AML-193 (cell line): ENCODE data around the gene MYH9.
A peak's percentile ranks its signal among the peaks of the same experiment; 100 is the strongest.

Experiments used
- DNase-seq, 2 experiments: peaks; one replicate each; lab custom pipeline; 2025; lab: John Stamatoyannopoulos, UW

Gene MYH9

GRCh38 chr22:36311386-36312085 lies 76.2 kb downstream of the MYH9 start:
- DNase-seq, result no peak

DNA sequence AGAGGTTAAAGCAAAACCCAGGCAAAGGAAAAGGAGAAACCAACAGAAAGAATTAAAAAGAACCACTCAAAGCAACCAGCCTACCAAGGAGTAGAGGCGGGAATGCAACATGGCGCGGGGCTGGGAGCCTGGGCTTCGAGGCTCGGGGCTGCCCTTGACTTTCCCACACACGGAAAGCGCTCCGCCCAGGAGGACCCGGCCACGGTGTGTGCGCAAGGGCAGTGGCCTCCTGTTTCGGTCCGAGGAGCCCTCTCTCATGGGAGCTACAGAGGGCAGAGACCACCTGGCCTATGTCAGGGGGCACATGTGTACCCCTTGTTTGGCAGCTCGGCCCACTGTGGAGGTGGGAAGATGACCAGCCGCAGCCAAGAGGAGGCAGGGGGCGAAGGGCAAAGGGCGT lies 78.9 kb downstream of the MYH9 start:
- DNase-seq, result no peak

- no peak for DNase-seq
Observed at GRCh38 chr22:36306227-36306626, 81.5 kb downstream of the MYH9 start.

DNA sequence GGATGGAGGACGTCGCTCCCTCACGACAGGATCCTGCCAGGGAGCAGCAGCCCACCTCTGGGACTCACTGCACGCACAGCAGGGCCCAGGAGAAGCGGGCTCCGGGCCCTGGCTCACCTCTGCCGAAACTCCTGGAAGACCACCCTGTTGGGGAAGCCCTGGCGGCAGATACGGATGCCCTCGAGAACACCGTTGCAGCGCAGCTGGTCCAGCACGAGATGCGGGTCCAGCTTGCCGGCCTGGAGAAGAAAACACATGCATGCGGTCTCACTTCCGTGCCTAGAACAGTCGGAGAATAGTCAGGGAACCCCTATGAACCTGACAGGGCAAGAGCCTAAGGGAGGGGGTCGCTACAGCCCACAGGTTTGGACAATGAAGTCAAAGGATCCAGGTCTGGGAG lies 82.0 kb downstream of the MYH9 start:
- no peak for DNase-seq

DNA sequence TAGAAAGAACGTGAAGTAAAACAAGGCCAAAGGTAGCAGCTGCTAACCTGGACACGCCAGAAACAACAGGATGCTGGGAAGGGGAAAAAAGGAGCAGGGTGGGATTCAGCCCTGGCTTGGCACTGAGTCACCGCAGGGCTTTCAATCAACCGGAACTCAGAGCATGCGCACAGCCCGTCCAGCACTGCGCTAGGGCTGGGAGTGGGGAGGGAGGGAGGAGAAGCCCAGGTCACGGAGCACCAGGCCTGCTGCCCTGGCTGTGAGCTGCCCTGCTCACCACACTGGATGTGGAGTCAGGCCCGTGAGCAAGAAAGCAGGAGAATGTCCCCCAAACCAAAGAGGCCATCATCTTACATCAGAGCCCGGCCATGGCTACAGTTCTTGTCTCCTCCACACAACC lies 83.3 kb downstream of the MYH9 start:
- no peak for DNase-seq

DNA sequence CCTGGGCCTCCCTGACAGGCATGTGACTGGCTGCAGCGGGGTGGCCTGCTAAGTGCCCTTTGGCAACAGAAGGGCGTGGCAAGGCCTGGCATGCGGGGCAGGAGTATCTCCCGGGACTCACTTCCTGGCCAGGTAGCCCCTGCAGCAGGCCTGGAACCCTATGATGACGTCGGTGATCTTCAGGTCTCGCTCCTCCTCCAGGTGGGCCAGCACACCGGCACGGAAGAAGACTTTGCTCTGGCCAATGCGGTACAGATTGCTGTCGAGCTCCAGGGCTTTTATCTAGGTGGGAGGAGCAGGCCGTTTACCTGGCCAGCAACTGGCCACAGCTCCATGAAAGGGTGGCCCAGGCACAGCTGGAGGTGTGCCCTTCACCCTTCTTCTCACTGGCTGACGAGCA lies 83.9 kb downstream of the MYH9 start:
- no peak for DNase-seq

DNA sequence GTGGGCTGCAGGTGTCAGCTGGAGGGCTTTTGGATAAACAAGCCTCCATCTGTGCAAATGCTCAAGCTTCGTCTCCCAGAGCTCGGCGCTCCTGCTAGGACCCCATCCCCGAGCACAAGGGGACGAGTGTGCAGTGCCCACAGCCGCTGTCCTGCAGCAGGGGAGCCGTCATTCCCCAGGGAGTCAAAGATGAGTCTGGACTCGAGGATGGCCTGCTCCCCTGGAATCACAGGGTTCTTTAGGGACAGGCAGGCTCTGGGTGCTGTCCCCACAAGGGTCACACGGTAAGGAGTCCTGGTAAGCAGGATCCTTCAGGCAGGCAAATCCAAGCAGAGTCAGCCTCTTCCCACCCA lies 84.7 kb downstream of the MYH9 start:
- no peak for DNase-seq

DNA sequence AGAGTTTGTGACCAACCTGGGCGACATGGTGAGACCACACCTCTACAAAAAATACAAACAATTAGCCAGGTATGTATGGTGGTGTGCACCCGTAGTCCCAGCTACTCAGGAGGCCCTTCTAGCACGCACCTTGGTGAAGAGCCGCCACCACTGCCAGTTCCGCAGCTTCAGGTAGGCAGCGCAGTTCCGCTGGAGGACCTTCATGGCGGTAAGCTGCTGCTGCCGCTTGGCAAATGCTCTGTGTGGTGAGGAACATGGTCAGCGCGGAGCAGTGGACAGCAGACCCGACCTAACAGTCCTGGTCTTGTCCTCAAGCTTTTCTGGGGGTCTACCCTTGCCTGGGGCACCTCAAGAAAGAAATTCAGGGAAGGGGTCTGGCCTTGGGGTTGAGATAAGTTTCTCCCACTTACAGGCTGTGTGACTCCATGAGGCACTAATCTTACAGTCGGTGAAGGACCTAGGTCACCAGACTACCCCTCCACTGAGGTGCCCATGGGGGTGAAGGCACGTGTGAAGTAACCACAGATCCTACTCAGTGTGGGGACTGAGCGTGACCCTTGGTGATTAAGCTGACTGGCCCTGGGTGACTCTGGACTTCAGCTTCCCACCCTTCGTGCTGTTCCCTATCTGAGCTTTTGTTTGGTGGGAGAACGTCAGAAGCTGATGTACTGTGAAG lies 85.2 kb downstream of the MYH9 start:
- DNase-seq, result no peak

- DNase-seq, result no peak
Observed at GRCh38 chr22:36301851-36302250, 85.9 kb downstream of the MYH9 start.

DNA sequence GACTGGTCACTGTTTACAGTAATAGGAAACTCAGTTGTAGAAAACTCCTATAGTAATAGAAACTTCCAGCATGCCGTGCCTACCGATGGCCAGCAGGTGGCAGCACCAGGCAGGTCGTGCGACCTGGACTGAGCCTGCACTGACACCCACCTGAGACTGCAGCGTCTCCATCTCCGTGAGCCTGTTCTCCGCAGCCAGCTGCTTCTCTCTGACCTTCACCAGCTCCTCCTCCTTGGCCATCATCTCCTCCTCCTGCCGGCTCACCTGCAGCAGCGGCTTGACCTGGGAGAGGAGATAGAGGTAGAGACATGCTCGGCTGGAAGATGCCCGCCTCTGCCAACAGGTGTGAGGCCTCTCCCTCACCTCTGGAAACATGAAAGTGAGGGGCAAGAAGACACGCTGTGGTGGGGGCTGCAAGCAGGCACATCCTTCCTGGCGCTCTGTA lies 86.4 kb downstream of the MYH9 start:
- DNase-seq, result peak; percentile 47 to 50

DNA sequence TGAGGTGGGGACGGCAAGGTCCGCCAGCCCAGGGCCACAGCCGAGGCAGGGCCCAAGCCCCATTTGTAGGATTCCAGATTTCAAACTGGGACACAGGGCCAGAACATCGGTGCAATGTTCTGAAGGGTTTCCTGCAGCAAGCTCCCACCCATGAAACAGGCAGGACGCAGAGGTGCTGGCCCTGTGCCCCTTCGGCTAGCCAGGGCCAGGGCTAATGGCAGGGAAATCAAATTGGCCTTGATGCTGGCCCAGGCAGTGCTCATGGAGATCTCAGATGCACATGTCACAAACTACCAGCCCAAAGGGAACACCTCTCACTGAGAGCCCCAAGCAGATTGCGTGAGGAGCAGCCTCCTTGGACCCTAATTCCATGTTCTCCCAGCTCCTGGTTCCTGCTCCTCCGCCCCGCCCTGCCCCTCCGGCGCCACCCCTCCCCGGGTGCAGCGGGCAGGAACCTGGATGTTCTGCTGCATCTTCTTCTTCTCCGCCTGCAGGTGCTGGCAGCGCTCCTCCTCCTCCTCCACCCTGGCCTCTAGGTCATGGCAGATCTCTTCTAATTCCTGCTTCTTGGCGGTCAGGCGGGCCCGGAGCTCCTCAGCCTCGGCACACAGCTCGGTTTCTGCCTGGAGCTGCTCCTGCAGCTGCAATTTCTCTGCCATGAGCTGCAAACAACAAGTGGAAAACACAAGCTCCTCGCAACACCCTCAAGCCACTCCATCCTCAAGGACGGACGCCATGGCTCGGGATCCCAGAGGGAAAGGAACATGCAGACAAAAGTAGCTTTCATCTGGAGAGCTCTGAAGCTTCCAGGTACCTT lies 87.2 kb downstream of the MYH9 start:
- no peak for DNase-seq

- no peak for DNase-seq
Observed at GRCh38 chr22:36299911-36300310, 87.9 kb downstream of the MYH9 start.

DNA sequence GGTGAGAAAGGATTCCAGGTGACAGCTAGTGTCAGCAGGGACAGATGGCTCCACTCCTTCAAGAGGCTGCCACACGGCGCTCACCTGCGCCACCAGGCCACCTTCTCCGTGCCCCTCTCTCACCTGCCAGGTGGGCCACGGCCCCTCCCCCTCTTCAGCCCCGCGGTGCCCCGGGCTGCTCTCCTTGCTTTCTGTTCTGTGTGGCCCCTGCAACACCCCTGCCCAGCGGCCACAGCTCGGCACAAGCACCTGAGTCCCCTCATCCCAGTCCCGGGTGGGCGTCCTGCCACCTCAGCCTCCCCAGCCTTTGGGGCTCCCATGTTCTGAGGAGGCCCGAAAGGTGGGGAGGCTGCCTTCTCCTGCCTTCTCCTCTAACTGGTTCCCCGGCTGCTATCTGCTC lies 88.5 kb downstream of the MYH9 start:
- DNase-seq, result no peak

DNA sequence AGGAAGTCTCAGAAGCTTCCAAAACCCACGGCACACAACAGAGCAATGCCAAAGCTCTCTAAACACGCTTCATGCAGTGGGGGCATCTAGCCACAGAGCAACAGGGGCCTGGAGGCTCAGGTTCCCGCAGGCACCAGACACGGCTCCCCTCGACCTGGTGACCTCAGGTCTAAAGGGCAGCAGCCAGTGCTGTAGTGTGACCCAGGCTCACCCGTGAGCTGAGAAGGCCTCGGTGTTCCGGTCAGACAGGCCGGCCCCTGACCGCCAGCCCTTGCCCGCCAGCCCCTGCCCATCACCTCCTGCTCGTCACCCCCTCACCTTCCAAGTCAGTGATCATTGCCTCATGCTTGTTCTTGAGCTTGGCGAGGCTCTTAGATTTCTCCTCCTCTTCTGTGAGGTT lies 89.2 kb downstream of the MYH9 start:
- DNase-seq, result no peak

- no peak for DNase-seq
Observed at GRCh38 chr22:36298118-36298517, 89.6 kb downstream of the MYH9 start.

DNA sequence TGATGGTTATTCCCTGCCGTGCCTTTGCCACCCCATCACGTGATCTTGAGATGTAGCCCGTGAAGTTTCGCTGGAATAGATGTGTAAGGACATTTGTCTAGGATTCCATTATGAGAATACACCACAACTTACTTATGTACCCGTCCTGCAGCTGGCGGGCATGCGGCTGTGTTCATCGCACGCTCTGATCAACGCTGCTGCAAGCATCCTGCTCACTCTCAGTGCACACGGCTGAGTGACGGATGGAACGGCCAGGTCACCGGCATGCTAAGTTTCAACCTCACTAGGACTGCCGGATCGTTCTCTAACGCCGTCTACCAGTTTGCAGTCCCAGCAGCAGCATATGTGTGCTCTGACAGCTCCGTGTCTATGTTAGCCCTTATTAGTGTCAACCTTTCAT lies 90.2 kb downstream of the MYH9 start:
- no peak for DNase-seq

- DNase-seq, result no peak
Observed at GRCh38 chr22:36296690-36297089, 91.1 kb downstream of the MYH9 start.

DNA sequence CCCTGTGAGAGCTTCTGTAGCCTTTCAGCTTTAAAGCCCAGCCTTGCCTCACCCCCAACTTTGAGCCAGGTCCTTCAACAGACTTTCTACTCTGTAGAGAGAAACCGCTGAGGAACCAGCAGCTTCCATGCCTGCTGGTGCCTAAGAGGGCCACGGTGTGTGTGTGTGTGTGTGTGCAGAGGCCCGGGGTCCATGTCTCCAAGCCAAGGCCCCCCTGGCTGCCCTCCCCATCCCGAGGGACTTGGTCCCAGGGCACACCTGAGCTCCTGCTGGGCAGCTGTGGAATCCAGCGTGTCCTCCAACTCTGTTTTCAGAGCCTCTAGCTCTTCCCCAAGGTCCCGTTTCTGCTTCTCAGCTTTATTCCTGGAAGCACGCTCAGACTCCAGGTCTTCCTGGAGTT lies 92.5 kb downstream of the MYH9 start:
- DNase-seq, result no peak

- DNase-seq, result no peak
Observed at GRCh38 chr22:36294801-36295200, 93.0 kb downstream of the MYH9 start.

GRCh38 chr22:36294293-36294620 lies 93.5 kb downstream of the MYH9 start:
- no peak for DNase-seq

GRCh38 chr22:36293606-36294292 lies 94.0 kb downstream of the MYH9 start:
- no peak for DNase-seq

DNA sequence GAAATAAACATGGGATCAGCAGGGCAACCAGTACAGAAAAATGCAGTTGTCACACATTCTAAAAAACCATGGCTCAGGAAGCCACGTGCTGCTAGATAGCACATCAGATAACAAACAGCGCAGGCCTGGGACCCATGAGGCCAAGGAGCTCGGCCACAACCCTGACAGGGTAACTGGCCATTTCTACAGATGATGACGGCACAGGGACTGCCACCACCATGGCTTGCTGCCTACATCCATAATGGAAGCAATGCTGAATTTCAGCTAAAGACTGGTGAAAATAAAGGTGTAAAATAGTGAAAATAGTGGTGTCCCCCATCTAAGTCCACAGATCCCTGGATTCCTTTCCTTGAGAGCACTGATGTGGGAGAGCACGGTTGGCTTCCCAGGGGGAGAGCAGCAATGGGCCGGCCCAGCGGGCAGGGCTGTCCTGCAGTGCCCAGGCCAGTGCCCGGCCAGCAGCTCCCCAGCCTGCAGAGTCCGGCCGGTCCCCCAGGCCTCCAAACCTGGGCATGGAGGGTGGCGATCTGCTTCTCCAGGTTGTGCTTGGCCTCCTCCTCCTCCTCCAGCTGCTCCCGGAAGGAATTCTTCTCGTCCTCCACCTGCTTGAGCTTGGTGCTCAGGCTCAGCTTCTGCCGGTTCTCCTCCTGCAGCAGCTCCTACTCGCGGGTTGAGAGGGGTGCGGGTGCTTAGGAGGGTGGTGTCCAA lies 94.8 kb downstream of the MYH9 start:
- no peak for DNase-seq
